T-helper 2 cell (primary cell): Measurements from ENCODE around the gene RPLP2.

Experiments
- DNase-seq, 5 experiments: peaks; one replicate each; pipeline versions ENCODE4 v3.0.0 to v3.0.0-alpha.2; 2012 to 2022

Gene RPLP2

DNA sequence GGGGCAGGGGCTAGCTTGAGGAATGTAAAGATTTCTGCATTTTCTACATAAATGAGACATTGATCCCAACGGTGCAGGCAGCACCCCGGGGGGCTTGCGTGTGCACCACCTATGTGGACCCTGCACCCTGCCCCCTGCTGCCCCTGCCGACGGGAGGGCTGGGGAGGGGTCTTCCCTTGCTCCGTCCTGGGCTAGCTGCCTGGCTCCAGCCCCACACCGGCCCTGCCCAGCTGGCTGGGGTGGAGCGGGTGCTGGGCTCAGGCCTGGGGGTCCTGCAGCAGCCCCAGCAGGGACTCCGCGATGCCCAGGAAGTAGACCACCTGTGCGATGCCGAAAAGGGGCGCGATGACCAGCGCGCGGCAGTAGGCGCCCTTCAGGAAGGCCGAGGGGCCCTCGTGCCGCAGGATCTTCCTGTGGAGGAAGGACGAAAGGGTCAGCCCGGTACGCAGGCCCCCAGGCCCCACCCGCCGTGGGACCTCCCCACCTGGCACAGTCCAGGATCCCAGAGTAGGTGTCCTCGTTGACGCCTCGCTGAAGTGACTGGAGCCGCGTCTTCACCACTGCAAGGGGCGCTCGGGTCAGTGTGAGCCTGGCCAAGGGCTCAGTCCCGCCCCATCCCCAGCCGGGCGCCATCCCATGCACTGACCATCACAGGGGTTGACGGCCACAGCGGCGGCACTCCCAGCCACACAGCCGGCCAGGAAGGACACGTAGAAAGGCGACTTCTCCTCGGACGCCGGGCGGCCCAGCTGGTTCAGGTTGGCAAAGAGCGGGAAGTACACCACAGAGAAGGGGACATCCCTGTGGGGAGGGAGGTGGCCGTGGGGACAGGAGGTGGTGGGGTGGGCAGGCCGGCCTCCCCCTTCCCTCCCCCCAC, 17.9 kb upstream of the RPLP2 start:
- no peak for DNase-seq

DNA sequence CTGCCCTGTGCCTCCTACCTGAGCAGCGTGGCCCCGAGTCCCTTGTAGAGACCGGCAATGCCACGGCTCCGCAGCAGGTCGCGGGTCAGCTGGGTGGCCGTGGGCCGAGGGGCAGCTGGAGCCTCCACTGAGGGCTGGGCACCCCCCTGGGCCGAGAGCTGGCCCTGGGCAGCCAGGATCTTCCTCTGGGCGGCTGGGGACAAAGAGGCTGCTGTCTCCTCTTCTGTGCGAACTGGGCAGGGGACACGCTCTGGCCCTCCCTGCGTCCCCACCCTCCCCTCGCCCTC, 17.3 kb upstream of the RPLP2 start:
- DNase-seq: no peak

- no peak for DNase-seq
Measured at GRCh38 chr11:792873-793272, 16.9 kb upstream of the RPLP2 start.

- DNase-seq: no peak
Measured at GRCh38 chr11:793556-793955, 16.2 kb upstream of the RPLP2 start.

DNA sequence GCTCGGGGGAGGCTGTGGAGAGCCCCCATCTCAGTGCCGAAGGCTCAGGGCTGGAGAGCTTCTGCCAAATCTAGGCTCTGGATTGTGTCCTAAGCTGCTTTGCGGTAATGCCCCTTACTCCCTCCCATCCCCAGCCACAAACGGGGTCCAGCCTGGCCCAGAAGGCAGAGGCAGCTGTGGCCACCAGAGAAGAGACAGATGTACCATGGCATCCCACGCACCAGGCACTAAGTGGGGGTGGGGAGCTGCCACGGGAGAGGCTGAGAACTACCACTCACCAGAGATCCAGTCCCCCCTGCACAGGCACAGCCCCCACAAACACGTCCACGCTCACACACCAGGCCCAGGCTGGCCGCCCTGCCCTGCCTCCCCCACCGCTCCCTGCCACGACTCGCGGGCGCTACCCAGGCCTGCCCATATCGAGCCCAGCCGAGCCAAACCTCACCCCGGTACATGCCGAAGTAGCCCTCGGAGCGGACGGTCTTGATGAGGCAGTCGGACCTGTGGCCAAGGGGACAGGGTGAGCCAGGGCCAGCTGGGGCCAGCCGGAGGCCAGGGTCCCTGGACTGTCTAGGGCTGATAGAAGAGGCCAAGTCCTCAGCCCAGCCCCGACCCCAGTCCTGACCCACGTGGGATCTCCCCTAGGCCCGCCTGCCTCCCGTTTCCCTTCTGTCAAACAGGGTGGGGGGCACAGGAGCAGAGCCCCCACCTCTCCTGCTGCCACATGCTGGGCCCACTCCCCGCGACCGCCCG, 15.6 kb upstream of the RPLP2 start:
- no peak for DNase-seq

GRCh38 chr11:794766-795633, 14.8 kb upstream of the RPLP2 start:
- peak in 1 of 5 experiments; percentile 40 for DNase-seq

DNA sequence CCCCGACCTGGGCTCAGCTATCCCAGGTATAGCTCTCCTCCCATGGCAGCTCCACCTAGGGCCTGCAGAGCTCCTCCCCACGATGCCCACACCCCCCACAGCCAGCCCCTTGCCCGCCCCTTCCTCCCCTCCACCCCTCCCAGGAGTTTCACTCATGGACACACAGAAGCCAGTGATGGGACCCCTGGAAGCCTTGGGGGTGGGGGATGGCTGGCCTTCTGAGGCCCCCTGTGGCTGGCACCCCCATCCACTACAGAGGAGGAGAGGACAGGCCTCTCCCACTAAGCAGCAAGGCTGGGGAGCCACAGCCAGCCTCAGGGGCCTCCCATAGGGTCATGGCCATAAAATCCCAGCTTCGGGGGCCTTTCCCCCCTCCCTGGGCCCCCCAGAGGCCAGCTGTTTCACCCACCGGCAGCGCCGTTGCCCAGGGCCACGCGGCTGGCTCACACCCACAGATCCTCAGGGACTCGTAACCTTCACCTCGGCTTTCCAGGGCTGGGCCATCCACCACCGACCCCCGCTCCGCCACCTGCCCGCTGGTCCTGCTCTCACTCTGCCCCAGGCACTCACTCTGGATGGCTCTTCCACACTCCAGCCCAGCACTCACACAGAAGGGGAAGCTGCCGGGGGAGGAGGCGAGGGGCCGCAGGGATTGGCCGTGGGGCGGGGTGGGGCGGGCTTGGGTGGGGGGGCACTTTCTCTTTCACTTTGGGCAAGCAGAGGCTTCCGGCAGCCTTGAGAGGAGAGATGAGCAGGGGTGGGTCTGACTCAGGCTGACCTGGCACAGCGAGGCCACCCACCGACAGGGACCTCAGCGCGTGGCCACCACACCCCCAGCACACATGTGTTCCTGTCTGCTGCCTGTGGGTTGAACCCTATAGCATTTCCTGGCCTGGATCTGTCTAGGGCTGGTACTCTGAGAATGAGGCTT, 13.9 kb upstream of the RPLP2 start:
- peak; percentile 49 to 92 (median 68) for DNase-seq

DNA sequence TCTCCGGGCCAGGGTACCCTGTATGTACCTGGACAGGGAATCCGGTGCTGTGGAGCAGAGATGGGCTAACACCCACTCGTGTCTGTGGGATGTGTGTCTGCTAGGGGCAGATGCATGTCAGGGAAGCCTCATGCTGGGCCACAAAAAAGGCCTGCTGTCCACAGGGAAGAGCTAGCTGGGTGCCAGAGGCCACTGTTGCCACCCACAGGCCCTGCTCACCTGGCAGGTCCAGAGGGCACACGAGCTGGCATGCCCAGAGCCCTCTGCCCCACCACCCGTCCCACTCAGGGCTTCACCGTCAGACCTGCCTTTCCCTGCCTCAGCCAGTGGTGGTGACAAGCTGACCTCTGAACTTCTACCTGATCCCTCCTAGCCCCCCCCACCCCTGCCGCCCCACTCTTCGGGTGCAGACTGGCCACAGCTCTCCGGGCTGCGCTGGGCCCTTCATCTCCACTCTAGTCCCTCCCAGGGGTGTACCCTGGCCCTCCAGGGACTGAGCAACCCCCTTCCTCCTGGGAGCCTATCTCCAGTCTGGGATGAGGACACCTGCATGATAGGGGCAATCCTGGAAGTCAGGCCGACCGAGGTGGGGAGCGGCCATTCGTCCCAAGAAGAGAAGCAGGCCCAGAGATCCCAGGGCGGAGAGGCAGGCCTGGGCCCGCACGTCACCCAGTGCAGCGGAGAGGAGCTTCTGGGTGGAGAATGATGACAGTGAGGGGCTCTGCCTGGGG, 13.0 kb upstream of the RPLP2 start:
- no peak for DNase-seq

DNA sequence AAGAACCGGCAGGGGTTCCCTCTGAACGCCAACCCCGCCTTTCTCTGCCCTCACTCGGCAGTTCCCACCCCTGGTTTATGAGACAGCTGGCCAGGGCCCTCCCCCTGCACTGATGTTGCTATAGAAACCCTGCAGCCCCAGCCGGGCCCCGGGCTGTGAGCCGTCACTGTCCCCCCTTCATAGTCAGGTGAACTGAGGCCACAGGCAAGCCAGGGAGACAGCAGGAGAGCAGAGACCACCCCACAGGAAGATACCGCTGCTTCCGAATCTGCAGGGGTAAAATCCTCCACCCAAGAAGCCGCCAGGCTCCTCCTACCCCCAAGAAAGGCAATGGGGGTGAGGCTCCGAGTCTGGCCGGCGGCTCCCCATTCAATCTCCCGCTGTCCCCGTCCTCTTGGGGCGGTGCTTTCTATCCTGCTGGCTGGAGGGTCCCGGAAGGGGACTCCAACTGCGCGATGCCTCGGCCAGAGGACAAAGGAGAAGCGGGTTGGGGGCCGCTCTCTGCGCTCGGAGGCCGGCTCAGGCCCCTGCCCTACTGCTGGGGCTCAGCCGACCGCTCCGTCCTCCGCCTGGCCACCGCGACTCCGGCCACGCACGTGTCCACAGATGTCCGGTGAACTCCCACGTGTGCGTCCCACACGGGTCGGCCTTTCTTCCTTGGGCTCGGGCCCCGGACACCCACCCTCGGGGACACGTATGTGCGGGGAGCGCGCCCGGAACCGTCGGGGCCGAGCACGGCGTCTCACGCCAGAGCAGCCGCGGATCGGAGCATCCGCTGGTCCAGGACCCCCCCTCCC, 12.3 kb upstream of the RPLP2 start:
- DNase-seq: peak; percentile 40 to 92 (median 74)

- DNase-seq: peak; percentile 70 to 93 (median 77)
Measured at GRCh38 chr11:798093-798713, 11.6 kb upstream of the RPLP2 start, which contains the start of gene SLC25A22. Gene SLC25A22 (minus strand): TSS chr11:798281. CDS start chr11:795006, 3,275 bp downstream.

- DNase-seq: no peak
Measured at GRCh38 chr11:799641-800316, 10.0 kb upstream of the RPLP2 start.

- DNase-seq: no peak
Measured at GRCh38 chr11:800473-800872, 9.3 kb upstream of the RPLP2 start.

GRCh38 chr11:801097-801780, 8.5 kb upstream of the RPLP2 start:
- no peak for DNase-seq

DNA sequence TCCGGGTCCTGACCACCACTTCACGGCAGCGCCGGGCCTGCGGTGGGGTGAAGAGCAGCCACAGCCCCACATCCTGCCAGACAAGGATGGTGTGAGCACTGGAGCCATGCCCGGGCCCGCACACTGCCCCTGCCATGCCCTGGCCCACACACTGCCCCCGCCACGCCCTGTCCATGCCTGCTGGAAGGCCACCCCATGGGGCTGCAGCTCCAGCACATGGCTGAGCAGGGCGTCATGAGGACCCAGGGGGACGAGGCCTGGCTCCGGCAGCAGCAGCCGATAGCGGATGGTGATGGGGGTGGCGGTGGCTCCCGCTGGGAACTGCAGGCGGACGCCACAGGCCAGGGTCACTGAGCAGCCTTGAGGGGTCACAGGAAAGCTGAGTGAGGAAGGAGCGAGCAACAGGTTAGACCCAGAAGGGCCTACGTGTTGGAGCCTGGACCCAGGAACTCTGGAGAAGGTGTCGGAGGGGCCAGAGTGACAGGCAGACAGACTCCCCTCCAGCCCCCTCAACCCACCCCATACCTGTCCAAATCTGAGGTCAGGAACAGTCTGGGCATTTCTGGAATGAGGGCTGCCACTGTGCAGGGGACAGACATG, 7.6 kb upstream of the RPLP2 start:
- DNase-seq: no peak

DNA sequence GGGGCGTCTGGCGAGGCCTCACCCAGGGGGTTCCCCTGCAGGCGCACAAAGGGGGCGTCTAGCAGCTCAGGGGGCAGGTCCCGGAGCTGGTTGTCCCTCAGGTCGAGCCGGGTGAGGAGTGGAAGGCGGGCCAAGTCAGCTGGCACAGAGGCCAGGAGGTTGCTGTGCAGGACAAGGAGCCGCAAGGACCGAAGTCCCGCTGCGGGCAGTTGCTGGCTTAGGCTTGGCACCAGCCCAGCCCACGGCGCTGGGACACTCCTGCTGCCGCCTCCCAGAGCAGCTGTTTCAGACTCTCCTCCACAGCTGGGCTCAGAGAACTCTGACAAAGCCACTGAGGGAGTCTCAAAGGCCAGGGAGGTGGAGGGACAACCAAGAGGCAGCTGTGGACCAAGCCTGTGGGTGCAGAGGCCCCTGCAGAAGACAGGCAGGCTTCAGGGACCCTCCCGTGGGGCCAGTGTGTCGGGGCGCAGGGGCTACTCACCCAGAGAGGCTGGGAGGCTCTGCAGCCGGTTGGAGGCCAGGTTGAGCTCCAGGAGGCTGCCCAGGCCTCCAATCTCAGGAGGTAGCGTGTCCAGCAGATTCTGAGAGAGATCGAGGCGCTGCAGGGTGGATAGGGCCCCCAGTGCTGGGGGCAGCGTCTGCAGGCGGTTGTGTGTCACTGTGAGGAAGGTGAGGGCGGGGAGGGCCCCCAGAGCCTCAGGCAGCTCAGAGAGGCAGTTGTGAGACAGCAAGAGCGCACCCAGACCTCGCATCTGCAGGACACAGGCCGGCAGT, 6.9 kb upstream of the RPLP2 start:
- DNase-seq: no peak

DNA sequence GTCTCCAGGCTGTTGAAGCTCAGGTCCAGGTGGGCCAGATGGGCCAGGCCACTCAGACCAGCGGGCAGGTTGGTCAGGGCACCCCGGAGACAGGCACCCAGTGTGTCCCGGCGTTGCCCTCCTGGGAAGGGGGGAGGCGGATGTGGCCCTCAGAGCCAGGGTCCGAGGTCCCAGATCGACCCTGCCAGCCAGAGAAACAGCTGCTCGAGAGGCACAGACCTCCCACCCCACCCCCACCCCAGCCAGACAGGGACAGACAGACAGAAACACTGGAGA, 6.4 kb upstream of the RPLP2 start:
- DNase-seq: no peak

DNA sequence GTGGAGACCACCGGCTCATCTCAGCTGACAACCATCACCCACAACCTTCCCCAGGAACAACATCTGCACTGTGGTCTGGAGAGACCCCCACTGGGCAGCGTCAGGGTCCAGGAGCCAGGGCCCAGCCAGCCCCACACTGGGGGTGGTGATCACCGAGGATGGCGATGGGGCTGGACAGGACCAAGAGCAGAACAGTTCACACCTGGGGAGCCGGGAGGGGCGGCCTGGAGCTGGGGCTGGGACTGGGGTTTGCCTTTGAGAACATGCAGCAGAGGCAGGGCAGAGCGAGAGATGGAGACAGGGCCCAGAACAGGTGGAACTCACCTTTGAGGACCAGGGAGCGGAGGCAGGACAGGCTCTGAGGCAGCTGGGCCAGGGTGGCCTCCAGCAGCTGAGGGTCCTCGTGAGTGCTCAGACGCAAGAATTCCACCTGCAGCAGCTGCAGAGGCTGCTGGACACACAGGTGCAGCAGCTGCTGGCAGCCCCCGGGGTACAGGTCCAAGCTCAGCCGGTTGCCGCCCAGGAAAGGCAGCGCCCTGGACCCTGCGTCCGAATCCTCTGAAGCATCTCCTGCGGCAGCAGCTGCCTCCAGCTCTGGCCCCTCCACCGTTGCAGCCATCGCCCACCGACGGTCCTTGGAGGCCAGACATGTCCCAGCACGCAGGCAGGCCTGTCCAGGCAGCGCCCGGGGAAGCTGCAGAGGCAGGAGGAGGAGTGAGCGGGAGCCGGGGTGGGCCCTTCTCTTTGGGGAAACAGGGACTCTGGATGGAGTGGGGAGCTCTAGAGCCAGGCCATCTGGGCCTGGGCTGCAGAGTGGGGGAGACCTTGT, 5.8 kb upstream of the RPLP2 start:
- DNase-seq: no peak
